Inflammatory macrophage (primary cell): Measurements from ENCODE around the gene SLC25A13.

ENCODE experiments used
- DNase-seq, 2 donors: peaks; one replicate each; pipeline ENCODE4 v3.0.0-alpha.2; 2020 to 2022

Gene SLC25A13

DNA sequence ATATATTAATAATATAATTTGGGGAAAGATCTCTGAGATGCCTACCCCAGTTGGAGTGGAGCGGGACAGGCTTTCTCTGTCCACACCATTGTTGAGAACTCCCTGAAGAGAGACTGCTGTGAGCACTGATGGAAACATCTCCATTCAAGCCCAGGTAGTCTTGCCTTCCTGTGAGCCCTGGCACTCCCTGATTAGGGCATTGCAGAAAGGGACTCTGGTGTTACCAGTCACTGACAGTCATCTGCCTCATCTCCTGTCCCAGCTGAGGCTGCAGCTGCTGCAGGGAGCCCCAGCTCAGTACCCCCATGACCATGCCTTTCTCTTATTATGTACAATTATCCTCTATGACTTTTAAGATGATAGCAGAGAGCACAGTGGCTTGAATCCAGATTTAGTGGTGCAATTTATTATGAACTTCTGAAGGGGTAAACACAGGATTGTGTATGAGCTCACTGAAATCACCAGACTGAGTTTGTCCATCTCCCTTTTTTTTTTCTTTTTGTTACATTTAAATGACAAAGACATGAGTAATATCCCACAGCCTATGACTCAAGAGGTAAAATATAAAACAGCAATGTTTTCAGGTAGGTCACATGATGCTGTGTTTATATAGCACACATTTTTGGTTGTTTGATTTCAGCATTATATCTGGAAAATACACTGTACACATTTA is 236.9 kb downstream of the SLC25A13 start:
- DNase-seq, result no peak

DNA sequence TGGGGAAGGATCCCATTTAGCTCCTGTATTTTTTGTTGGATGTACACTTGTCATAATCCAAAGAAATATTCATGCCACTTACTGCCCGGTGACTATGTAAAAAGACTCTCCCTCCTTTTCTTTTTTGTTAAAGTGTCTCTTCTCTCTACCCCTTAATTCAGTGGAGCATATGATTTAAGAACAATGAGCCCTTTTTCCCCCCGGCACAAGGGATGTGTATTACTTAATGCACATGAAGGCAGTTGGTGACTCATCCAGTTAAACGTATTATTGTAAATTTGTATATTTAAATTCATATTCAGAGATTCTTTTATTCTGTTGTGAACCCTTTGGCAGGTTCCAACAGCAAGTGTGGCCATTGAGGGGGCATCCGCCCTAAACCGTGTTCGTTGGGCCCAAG is 241.9 kb downstream of the SLC25A13 start:
- no peak for DNase-seq

DNA sequence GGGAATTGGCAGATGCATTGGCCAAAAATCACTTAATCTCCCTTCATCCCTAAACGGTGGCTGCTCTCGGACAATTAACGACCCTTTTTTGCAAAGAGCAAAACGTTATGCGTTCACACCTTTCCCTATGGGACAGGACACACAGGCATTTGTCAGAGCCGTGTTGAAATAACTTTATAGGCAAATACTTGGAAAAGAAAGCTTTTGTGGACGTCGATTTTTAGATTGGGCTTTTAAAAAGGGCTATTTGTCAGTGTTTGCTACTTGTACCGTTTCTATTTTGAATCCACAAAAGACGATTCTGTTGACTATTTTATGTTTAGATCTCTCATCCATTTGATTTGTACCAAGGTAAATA is 245.6 kb downstream of the SLC25A13 start:
- no peak for DNase-seq

DNA sequence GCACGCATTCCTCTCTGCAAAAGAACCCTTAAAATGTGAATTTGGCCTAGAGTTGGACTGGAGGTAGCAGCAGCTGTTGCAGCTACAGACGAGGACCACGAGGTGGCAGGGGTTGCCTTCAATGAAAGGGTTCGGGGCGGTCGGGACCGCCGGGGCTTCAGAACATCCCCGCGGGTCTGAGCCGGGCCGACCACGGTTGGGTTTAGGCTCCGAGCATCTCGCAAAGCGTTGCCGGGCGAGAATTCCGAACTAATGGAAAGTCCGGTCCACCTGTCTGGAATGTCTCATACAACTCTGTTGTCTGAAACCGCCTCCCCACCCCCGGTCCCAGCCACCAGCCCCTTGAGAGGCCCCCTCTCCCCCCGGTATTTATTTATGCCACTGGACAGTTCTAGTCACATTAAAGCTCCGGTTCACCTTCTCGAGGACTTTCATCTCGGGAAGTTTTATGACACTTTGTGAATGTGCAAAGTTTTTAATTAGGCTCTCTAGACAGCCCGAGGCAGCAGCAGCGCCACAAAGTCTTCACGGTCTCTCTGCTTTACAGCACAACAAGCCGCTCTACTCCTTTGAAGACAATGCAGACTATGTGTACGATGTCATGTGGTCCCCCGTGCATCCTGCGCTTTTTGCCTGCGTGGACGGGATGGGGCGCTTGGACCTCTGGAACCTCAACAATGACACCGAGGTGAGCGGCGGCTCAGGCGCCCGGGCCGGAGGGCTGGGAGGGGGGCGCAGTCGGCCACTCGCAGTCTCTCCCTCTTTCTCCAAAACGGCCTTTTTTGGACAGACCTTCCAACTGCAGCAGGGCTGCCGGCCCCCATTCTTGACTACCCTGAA is 246.2 kb downstream of the SLC25A13 start:
- peak in 1 of 2 donors; percentile 18 for DNase-seq

DNA sequence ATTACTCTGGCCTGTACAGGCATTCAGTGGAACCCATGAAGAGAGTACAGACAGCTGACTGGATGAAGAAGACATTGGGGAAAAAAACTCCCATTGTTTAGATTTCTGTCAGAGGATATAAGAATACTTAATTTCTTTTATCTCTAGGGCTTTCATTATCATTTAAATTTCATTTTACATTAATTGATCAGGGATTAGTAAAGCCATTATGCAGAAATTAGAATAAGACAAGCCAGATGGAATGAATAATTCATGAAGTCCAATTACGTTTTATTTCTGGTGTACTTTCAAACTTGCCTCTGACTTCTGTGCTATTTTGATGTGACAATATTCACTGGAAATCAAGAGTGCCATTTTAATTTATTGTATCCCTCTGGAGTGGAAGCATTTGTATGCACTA is 247.0 kb downstream of the SLC25A13 start:
- no peak for DNase-seq
